Gastrocnemius medialis (tissue), 4 donors: Measurements from ENCODE around the gene SRGAP1.

Source experiments
- CTCF ChIP-seq, 5 experiments: fragments of 450-650 bp in 3 of 5; fragments of 200-600 bp in 2 of 5; sonication (generic) in 2 of 5; IDR thresholded peaks in 4 of 5; conservative IDR thresholded peaks in 1 of 5; 1 replicate in 4 of 5; 2 replicates in 1 of 5; pipeline ENCODE4 v1.5.1; 2016 to 2019; ENCODE audit warnings: antibody characterized with exemption in 5 of 5, mild to moderate bottlenecking in 3 of 5, moderate library complexity in 3 of 5
- POLR2A ChIP-seq, 2 donors: fragments of 450-650 bp; IDR thresholded peaks; one replicate each; pipeline ENCODE4 v1.6.1; 2017; ENCODE audit warnings: antibody characterized with exemption in 2 of 2, mild to moderate bottlenecking in 2 of 2, moderate library complexity in 2 of 2

- TF ChIP-seq POLR2A (IDR thresholded peaks at IDR 0.05) (no peak), CTCF (IDR thresholded peaks at IDR 0.05 in 4 of 5, conservative IDR thresholded peaks at IDR 0.05 in 1 of 5) (no peak)
Observed at GRCh38 chr12:63967358-63968145, 123.1 kb downstream of the SRGAP1 start.
